ENCODE results near the gene PRR19.
"Not testable (repeated sequence)": the region's sequence is repeated elsewhere in the genome, so short reads cannot be mapped to it uniquely, and the experiment has no call there.

Gene PRR19

GRCh38 chr19:42334697-42335373 is 32.9 kb downstream of the PRR19 start:
- H3K4me3 ChIP-seq (ENCODE audit: low read depth, low read length), result no peak overlapping the region
- no peak for TF ChIP-seq CTCF (conservative IDR thresholded peaks at IDR 0.05; ENCODE audit: low read depth, low read length)
- no peak for DNase-seq (ENCODE audit: low read depth)

GRCh38 chr19:42335374-42335936 is 33.5 kb downstream of the PRR19 start:
- H3K4me3 ChIP-seq (ENCODE audit: low read depth, low read length), result no peak overlapping the region
- no peak for TF ChIP-seq CTCF (conservative IDR thresholded peaks at IDR 0.05; ENCODE audit: low read depth, low read length)
- no peak for DNase-seq (ENCODE audit: low read depth)

GRCh38 chr19:42335971-42336370 is 34.0 kb downstream of the PRR19 start:
- no peak overlapping the region for H3K4me3 ChIP-seq (ENCODE audit: low read depth, low read length)
- no peak for DNase-seq (ENCODE audit: low read depth)
- TF ChIP-seq CTCF (conservative IDR thresholded peaks at IDR 0.05; ENCODE audit: low read depth, low read length), result no peak

- H3K4me3 ChIP-seq (ENCODE audit: low read depth, low read length); DNase-seq (ENCODE audit: low read depth): not testable (repeated sequence)
These were observed 37.4 kb downstream of the PRR19 start for GRCh38 chr19:42339126-42339860.

- not testable (repeated sequence) for DNase-seq (ENCODE audit: low read depth)
These were observed 38.0 kb downstream of the PRR19 start for GRCh38 chr19:42339922-42340321.

GRCh38 chr19:42343344-42344110 is 41.6 kb downstream of the PRR19 start:
- no peak overlapping the region for H3K4me3 ChIP-seq (ENCODE audit: low read depth, low read length)

More at GRCh38 chr19:42339922-42340321, 38.0 kb downstream of the PRR19 start:
- H3K4me3 ChIP-seq (ENCODE audit: low read depth, low read length), result not testable (repeated sequence)

GRCh38 chr19:42344336-42344893 is 42.5 kb downstream of the PRR19 start:
- TF ChIP-seq CTCF (conservative IDR thresholded peaks at IDR 0.05; ENCODE audit: low read depth, low read length), result no peak
- DNase-seq (ENCODE audit: low read depth), result no peak
- H3K4me3 ChIP-seq (ENCODE audit: low read depth, low read length), result no peak overlapping the region

More at GRCh38 chr19:42343344-42344110, 41.6 kb downstream of the PRR19 start:
- DNase-seq (ENCODE audit: low read depth), result no peak
- TF ChIP-seq CTCF (conservative IDR thresholded peaks at IDR 0.05; ENCODE audit: low read depth, low read length), result peak; percentile 21

Data from choroid plexus epithelial cell (primary cell).